WTC11 (cell line): ENCODE data around the gene TMEM17. TPM values are rescaled to one million over a fixed set of nuclear protein-coding genes. Genes with fewer than 3 reads are reported as not detected.

Experiments used
- ATAC-seq: fragments of 200-7000 bp; cut with Tn5 transposase; 2 replicates; pipeline ENCODE4 v1.10.0; 2021; ENCODE audit warnings: mild to moderate bottlenecking, moderate library complexity
- CTCF ChIA-PET: fragments of 300-600 bp; sonication (Branson Sonifier 250); formaldehyde crosslinking; loops from one replicate; lab custom pipeline; 2021; ENCODE audit warnings: antibody characterized with exemption; lab: Charles Lee
- POLR2A ChIA-PET: fragments of 350-600 bp; sonication (Branson Sonifier 250); formaldehyde crosslinking; loops from one replicate; lab custom pipeline; 2021; ENCODE audit warnings: antibody characterized with exemption; lab: Charles Lee
- DNase-seq: peaks from one replicate; pipeline ENCODE4 v3.0.0; 2021; ENCODE audit warnings: low spot score
- H3K27ac Mint-ChIP-seq: 2 replicates; pipeline ENCODE4 v1.8.0; 2021; ENCODE audit warnings: mixed read lengths
- H3K27me3 Mint-ChIP-seq: 2 replicates; pipeline ENCODE4 v1.8.0; 2021; ENCODE audit warnings: low read depth, mild to moderate bottlenecking, moderate library complexity, mixed read lengths
- H3K36me3 Mint-ChIP-seq: 2 replicates; pipeline ENCODE4 v1.8.0; 2021; ENCODE audit warnings: mixed read lengths
- H3K4me1 Mint-ChIP-seq: 2 replicates; pipeline ENCODE4 v1.8.0; 2022; ENCODE audit warnings: mixed read lengths
- H3K4me3 Mint-ChIP-seq: 2 replicates; pipeline ENCODE4 v1.8.0; 2021; ENCODE audit warnings: mild to moderate bottlenecking, moderate library complexity, mixed read lengths
- H3K9me3 Mint-ChIP-seq: 2 replicates; pipeline ENCODE4 v1.8.0; 2021; ENCODE audit warnings: mixed read lengths
- AFF4 ChIP-seq: sonication (generic); formaldehyde crosslinking; IDR thresholded peaks from 2 replicates; pipeline ENCODE4 v1.8.1; 2023; ENCODE audit warnings: mild to moderate bottlenecking, missing genetic modification reagents, borderline replicate concordance
- AR ChIP-seq: fragments of 250-450 bp; sonication (Bioruptor Pico); IDR thresholded peaks from 2 replicates; pipeline ENCODE4 v1.9.0; 2021; ENCODE audit warnings: mild to moderate bottlenecking
- ATF1 ChIP-seq: sonication (generic); formaldehyde crosslinking; IDR thresholded peaks from 2 replicates; pipeline ENCODE4 v1.8.1; 2023; ENCODE audit warnings: mild to moderate bottlenecking, moderate library complexity, missing genetic modification reagents
- E2F1 ChIP-seq: sonication (generic); formaldehyde crosslinking; IDR thresholded peaks from 2 replicates; pipeline ENCODE4 v1.8.0; 2022; ENCODE audit warnings: mild to moderate bottlenecking, missing genetic modification reagents
- ESRRA ChIP-seq: sonication (generic); formaldehyde crosslinking; IDR thresholded peaks from 2 replicates; pipeline ENCODE4 v1.8.1; 2022; ENCODE audit warnings: mild to moderate bottlenecking, missing genetic modification reagents, borderline replicate concordance
- FOXJ3 ChIP-seq: sonication (generic); formaldehyde crosslinking; IDR thresholded peaks from 2 replicates; pipeline ENCODE4 v1.9.0; 2021; ENCODE audit warnings: missing genetic modification reagents, mild to moderate bottlenecking, borderline replicate concordance
- IRF1 ChIP-seq: sonication (generic); formaldehyde crosslinking; IDR thresholded peaks from 2 replicates; pipeline ENCODE4 v1.8.0; 2023; ENCODE audit warnings: missing genetic modification reagents
- MXD4 ChIP-seq: fragments of 250-450 bp; sonication (Bioruptor Pico); IDR thresholded peaks from 2 replicates; pipeline ENCODE4 v1.8.0; 2021; ENCODE audit warnings: mild to moderate bottlenecking, moderate library complexity, borderline replicate concordance
- NR1H2 ChIP-seq: sonication (generic); formaldehyde crosslinking; IDR thresholded peaks from 2 replicates; pipeline ENCODE4 v1.9.0; 2021; ENCODE audit warnings: mild to moderate bottlenecking, moderate library complexity, missing genetic modification reagents
- PRDM15 ChIP-seq: sonication (generic); formaldehyde crosslinking; IDR thresholded peaks from 2 replicates; pipeline ENCODE4 v1.8.0; 2022; ENCODE audit warnings: missing genetic modification reagents
- SP1 ChIP-seq: sonication (generic); formaldehyde crosslinking; conservative IDR thresholded peaks from 2 replicates; pipeline ENCODE4 v1.8.1; 2022; ENCODE audit warnings: missing genetic modification reagents
- TCF7 ChIP-seq: sonication (generic); formaldehyde crosslinking; IDR thresholded peaks from 2 replicates; pipeline ENCODE4 v1.8.0; 2022; ENCODE audit warnings: mild to moderate bottlenecking, low read depth, missing genetic modification reagents, moderate library complexity
- TEAD1 ChIP-seq: sonication (generic); formaldehyde crosslinking; IDR thresholded peaks from 2 replicates; pipeline ENCODE4 v1.8.0; 2022; ENCODE audit warnings: mild to moderate bottlenecking, missing genetic modification reagents
- ZBTB43 ChIP-seq: sonication (generic); formaldehyde crosslinking; IDR thresholded peaks from 2 replicates; pipeline ENCODE4 v1.8.1; 2023; ENCODE audit warnings: mild to moderate bottlenecking, missing genetic modification reagents
- ZNF232 ChIP-seq: sonication (generic); formaldehyde crosslinking; IDR thresholded peaks from 2 replicates; pipeline ENCODE4 v1.8.0; 2022; ENCODE audit warnings: mild to moderate bottlenecking, missing genetic modification reagents
- total RNA-seq: library from RNA; stranded (reverse); gene quantifications from 3 replicates; pipeline ENCODE4 v1.2.3, GENCODE V29; 2021
- TF ChIP-seq, protein P1 (sequence below): sonication (generic); formaldehyde crosslinking; IDR thresholded peaks from 2 replicates; pipeline ENCODE4 v1.8.1; 2022; ENCODE audit warnings: low read depth, mild to moderate bottlenecking, moderate library complexity, missing genetic modification reagents, borderline replicate concordance
- TF ChIP-seq, protein P2 (sequence below): fragments of 250-450 bp; sonication (Bioruptor Pico); IDR thresholded peaks from 2 replicates; pipeline ENCODE4 v1.9.0; 2021; ENCODE audit warnings: moderate library complexity, mild to moderate bottlenecking, inconsistent platforms, borderline replicate concordance
- TF ChIP-seq, protein P3 (sequence below): sonication (generic); formaldehyde crosslinking; IDR thresholded peaks from 2 replicates; pipeline ENCODE4 v1.8.1; 2023; ENCODE audit warnings: mild to moderate bottlenecking, missing genetic modification reagents, moderate library complexity

Gene TMEM17
- total RNA-seq, 1 experiment from 2014 or later: 1.2 TPM

DNA sequence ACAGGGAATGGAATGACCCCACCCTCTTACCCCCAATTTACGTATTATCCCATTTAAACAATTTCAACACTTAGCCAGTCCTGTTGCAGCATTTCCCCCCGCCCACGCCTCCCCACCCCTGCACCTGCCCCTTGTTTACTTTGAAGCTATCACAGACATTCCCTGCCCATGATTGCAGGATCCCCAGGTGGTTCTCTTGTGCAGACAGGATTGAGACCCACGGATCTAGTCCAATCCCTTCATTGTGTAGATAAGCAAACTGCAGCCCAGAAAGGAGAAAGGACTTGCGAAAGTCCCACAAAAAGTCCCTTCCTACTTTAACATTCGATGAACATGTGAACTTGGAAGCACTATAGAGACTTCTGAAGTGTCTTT is 38.9 kb downstream of the TMEM17 start:
- TF ChIP-seq AFF4 (CRISPR knock-in tag) (no peak), NR1H2 (CRISPR knock-in tag) (no peak), ZBTB43 (no peak), ZNF232 (no peak), MXD4 (CRISPR knock-in tag) (no peak), FOXJ3 (CRISPR knock-in tag) (no peak), TEAD1 (no peak), PRDM15 (CRISPR knock-in tag) (no peak), AR (CRISPR knock-in tag) (no peak), SP1 (CRISPR knock-in tag) (no peak), TCF7 (no peak), ATF1 (CRISPR knock-in tag) (no peak), E2F1 (CRISPR knock-in tag) (no peak), ESRRA (CRISPR knock-in tag) (no peak), IRF1 (CRISPR knock-in tag) (no peak)
- TF ChIP-seq, protein P1, sequence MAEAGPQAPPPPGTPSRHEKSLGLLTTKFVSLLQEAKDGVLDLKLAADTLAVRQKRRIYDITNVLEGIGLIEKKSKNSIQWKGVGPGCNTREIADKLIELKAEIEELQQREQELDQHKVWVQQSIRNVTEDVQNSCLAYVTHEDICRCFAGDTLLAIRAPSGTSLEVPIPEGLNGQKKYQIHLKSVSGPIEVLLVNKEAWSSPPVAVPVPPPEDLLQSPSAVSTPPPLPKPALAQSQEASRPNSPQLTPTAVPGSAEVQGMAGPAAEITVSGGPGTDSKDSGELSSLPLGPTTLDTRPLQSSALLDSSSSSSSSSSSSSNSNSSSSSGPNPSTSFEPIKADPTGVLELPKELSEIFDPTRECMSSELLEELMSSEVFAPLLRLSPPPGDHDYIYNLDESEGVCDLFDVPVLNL (CRISPR knock-in tag): no peak
- TF ChIP-seq, protein P2, sequence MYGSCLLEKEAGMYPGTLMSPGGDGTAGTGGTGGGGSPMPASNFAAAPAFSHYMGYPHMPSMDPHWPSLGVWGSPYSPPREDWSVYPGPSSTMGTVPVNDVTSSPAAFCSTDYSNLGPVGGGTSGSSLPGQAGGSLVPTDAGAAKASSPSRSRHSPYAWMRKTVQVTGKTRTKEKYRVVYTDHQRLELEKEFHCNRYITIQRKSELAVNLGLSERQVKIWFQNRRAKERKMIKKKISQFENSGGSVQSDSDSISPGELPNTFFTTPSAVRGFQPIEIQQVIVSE (CRISPR knock-in tag): no peak
- TF ChIP-seq, protein P3, sequence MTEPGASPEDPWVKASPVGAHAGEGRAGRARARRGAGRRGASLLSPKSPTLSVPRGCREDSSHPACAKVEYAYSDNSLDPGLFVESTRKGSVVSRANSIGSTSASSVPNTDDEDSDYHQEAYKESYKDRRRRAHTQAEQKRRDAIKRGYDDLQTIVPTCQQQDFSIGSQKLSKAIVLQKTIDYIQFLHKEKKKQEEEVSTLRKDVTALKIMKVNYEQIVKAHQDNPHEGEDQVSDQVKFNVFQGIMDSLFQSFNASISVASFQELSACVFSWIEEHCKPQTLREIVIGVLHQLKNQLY (CRISPR knock-in tag): no peak
- CTCF ChIA-PET: interaction anchor here (0.6 to 3.7 kb wide), 6 partner anchors 9 to 612 kb away, joined by 3 to 34 read pairs (median 8); no protein-coding TSS in a partner anchor
- POLR2A ChIA-PET: interaction anchor here (1.4 to 1.7 kb wide), 2 partner anchors 10 to 39 kb away, joined by 4 to 5 read pairs; partner anchors contain the start of gene TMEM17
- no peak for ATAC-seq
- no peaks in the 10 kb centered on the region for H3K36me3 Mint-ChIP-seq
- DNase-seq: no peak
- H3K27me3 Mint-ChIP-seq: no peaks in the 10 kb centered on the region
- no peaks in the 10 kb centered on the region for H3K9me3 Mint-ChIP-seq
- H3K4me3 Mint-ChIP-seq: no peak overlapping the region
- H3K4me1 Mint-ChIP-seq: peaks cover 52% of the 10 kb centered on the region
- H3K27ac Mint-ChIP-seq: no peak overlapping the region
